ENCODE data around the gene KHDC4. TPM values are rescaled to one million over a fixed set of nuclear protein-coding genes. Genes with fewer than 3 reads are reported as not detected.

Gene KHDC4
- total and polyA plus RNA-seq, 9 of the 15 experiments (the other 6 are each of a cell fraction or from before 2014, with no cell fraction given): 12.1 to 185 (median 65.6) TPM

DNA sequence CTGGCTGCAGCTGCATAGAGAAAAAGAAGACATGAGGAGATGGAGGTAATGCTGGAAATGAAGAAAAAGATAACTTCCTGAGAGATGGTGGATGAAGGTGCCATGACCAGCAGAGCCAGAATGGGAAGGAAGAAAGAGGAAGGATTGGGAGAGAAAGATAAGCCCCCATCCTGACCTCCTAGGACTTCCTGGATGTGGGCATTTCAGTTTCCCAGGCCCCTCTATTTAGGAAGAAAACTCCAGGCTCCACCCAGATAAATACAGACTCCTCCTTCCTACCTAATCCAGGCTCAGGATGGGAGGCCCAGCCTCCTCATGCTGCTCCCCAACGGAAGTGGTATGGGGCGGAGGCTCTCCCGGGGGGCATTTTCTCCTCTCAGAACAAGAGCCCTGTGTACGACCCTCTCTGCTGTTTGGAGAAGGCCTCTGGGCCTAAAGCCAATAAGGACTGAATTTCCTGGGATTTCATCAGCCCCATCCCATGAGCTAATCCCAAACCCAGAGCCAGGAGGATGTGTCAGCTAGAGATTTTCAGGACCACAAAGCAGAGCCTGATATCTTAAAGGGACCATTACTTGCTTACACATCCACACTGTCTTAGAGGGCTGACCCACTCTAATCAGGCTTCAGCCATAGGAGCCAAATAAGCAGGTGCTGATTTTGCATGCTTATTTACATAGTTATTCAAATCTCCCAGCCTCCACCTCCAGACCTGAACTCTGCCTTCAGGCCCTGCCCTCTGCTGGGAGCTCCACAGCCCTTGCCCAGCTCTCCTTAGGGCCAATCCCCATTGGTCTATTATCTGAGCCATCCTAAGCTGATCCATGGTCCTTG is 49.2 kb upstream of the KHDC4 start (continued):
- TF ChIP-seq CBX1 (IDR thresholded peaks at IDR 0.05; ENCODE audit: low read depth) (no peak), CBFA2T3 (IDR thresholded peaks at IDR 0.05) (no peak), CAMTA2 (CRISPR knock-in tag; conservative IDR thresholded peaks at IDR 0.05) (no peak), ZFX (CRISPR knock-in tag; IDR thresholded peaks at IDR 0.05) (peak; percentile 64), RB1 (IDR thresholded peaks at IDR 0.05; ENCODE audit: low read depth) (no peak), DIDO1 (tag; IDR thresholded peaks at IDR 0.05; ENCODE audit: low read depth) (no peak), NR2C1 (IDR thresholded peaks at IDR 0.05) (no peak), NR2C1 (tag; IDR thresholded peaks at IDR 0.05) (0 out of 2 replicates have a peak, but pooled peaks have one; percentile 20), HDGF (IDR thresholded peaks at IDR 0.05) (no peak), WHSC1 (IDR thresholded peaks at IDR 0.05; ENCODE audit: low read length) (no peak), EHMT2 (IDR thresholded peaks at IDR 0.05) (no peak), ZFP1 (CRISPR knock-in tag; IDR thresholded peaks at IDR 0.05) (no peak), ILK (tag; IDR thresholded peaks at IDR 0.05; ENCODE audit: borderline replicate concordance, low read depth) (no peak), ZNF347 (CRISPR knock-in tag; IDR thresholded peaks at IDR 0.05; ENCODE audit: low read depth) (no peak), ZNF239 (CRISPR knock-in tag; IDR thresholded peaks at IDR 0.05) (no peak), LARP7 (IDR thresholded peaks at IDR 0.05) (no peak), ZBTB7A (IDR thresholded peaks at IDR 0.05; ENCODE audit: borderline replicate concordance, control insufficient read depth, low read depth, low read length) (no peak), SETDB1 (IDR thresholded peaks at IDR 0.05; ENCODE audit: low read length) (no peak), MTA3 (IDR thresholded peaks at IDR 0.05; ENCODE audit: borderline replicate concordance) (peak; percentile 67; the same call in 1 of the 2 replicates), ETV5 (CRISPR knock-in tag; IDR thresholded peaks at IDR 0.05; ENCODE audit: low read depth) (peak; percentile 80), ZNF408 (CRISPR knock-in tag; IDR thresholded peaks at IDR 0.05; ENCODE audit: low read depth) (no peak), FOXP1 (CRISPR knock-in tag; IDR thresholded peaks at IDR 0.05) (no peak), ZNF124 (CRISPR knock-in tag; IDR thresholded peaks at IDR 0.05) (no peak)
- TF ChIP-seq, protein P1, sequence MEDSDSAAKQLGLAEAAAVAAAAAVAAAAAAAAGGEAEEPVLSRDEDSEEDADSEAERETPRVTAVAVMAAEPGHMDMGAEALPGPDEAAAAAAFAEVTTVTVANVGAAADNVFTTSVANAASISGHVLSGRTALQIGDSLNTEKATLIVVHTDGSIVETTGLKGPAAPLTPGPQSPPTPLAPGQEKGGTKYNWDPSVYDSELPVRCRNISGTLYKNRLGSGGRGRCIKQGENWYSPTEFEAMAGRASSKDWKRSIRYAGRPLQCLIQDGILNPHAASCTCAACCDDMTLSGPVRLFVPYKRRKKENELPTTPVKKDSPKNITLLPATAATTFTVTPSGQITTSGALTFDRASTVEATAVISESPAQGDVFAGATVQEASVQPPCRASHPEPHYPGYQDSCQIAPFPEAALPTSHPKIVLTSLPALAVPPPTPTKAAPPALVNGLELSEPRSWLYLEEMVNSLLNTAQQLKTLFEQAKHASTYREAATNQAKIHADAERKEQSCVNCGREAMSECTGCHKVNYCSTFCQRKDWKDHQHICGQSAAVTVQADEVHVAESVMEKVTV (CRISPR knock-in tag; IDR thresholded peaks at IDR 0.05): peak; percentile 39; the same call in 1 of the 2 replicates
- TF ChIP-seq, protein P2, sequence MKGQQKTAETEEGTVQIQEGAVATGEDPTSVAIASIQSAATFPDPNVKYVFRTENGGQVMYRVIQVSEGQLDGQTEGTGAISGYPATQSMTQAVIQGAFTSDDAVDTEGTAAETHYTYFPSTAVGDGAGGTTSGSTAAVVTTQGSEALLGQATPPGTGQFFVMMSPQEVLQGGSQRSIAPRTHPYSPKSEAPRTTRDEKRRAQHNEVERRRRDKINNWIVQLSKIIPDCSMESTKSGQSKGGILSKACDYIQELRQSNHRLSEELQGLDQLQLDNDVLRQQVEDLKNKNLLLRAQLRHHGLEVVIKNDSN (CRISPR knock-in tag; IDR thresholded peaks at IDR 0.05): no peak
- TF ChIP-seq, protein P3, sequence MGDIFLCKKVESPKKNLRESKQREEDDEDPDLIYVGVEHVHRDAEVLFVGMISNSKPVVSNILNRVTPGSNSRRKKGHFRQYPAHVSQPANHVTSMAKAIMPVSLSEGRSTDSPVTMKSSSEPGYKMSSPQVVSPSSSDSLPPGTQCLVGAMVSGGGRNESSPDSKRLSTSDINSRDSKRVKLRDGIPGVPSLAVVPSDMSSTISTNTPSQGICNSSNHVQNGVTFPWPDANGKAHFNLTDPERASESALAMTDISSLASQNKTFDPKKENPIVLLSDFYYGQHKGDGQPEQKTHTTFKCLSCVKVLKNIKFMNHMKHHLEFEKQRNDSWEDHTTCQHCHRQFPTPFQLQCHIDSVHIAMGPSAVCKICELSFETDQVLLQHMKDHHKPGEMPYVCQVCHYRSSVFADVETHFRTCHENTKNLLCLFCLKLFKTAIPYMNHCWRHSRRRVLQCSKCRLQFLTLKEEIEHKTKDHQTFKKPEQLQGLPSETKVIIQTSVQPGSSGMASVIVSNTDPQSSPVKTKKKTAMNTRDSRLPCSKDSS (IDR thresholded peaks at IDR 0.05; ENCODE audit: low read depth, partially characterized antibody): no peak
- TF ChIP-seq, protein P4, sequence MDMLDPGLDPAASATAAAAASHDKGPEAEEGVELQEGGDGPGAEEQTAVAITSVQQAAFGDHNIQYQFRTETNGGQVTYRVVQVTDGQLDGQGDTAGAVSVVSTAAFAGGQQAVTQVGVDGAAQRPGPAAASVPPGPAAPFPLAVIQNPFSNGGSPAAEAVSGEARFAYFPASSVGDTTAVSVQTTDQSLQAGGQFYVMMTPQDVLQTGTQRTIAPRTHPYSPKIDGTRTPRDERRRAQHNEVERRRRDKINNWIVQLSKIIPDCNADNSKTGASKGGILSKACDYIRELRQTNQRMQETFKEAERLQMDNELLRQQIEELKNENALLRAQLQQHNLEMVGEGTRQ (CRISPR knock-in tag; IDR thresholded peaks at IDR 0.05): no peak

Measured in K562 (cell line).